ENCODE measurements around the gene PRUNE2.

- TF ChIP-seq SP2 (IDR thresholded peaks at IDR 0.05; ENCODE audit: extremely low read depth, low read depth, low read length, poor library complexity, severe bottlenecking) (no peak), NBN (IDR thresholded peaks at IDR 0.05; ENCODE audit: low read depth) (no peak), PRPF4 (IDR thresholded peaks at IDR 0.05; ENCODE audit: insufficient read depth, low read depth, low read length, poor library complexity, severe bottlenecking) (no peak), SRSF1 (IDR thresholded peaks at IDR 0.05; ENCODE audit: low read depth, low read length) (no peak), PHB (CRISPR knock-in tag; IDR thresholded peaks at IDR 0.05) (no peak), SIN3A (IDR thresholded peaks at IDR 0.05; ENCODE audit: borderline replicate concordance in 2 of 2, control insufficient read depth in 1 of 2, low read depth in 2 of 2, low read length in 2 of 2) (no peak), BHLHE40 (IDR thresholded peaks at IDR 0.05; ENCODE audit: low read length) (no peak), CREB3 (tag; conservative IDR thresholded peaks at IDR 0.05; ENCODE audit: low read depth) (no peak), EGR1 (conservative IDR thresholded peaks at IDR 0.05) (no peak), FOXP1 (CRISPR knock-in tag; IDR thresholded peaks at IDR 0.05) (no peak), CGGBP1 (CRISPR knock-in tag; IDR thresholded peaks at IDR 0.05) (no peak)
These were observed 168.6 kb downstream of the PRUNE2 start for GRCh38 chr9:76737154-76737902.

Data from K562 (cell line).